ENCODE results near the gene ZNF784.

- TF ChIP-seq POLR2A (IDR thresholded peaks at IDR 0.05; ENCODE audit: low read depth, low read length) (no peak), EZH2 (IDR thresholded peaks at IDR 0.05; ENCODE audit: borderline replicate concordance, low read depth, low read length, severe bottlenecking) (no peak)
These were observed 34.6 kb upstream of the ZNF784 start for GRCh38 chr19:55658846-55659459.

Measured in endothelial cell of umbilical vein (primary cell).